ENCODE results near the gene NDRG3.

NDRG3 gene

DNA sequence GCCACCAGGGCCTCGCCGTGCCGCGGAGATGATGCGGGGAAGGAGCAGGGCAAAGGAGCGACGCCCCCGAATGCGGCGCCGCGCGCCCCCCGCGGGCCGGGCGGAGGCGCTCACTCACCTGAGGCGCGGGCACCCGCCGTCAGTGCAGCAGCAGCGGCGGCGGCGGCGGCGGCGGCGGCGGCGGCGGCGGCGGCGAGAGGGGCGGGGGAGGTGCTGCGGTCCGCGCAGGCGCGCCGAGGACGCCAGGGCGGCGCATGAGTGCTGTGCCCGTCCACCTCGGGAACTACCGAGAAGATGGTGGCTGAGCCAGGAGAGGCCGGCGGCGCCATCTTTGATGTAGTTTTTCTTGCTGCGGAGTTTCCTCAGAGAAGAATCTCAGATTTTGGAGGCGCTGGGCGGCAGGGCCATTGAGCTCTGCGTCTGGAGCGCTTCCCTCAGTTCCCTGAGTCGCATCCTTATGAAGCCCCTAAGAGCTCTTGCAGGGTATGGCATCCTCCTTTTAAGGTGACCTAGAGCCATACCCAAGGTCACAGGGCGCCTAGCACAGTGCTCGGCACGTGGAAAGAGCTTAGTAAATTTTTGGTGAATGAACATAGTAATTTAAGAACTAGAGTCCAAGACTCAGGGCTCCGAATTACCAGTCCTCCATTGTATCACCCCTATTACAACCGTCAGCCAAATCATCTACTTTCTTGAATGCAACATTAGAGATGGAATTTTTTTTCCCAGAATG is at the start of gene NDRG3:
TSS of gene NDRG3 (minus strand) at position 164 of the 733 bp plus-strand sequence. CDS start 24,355 bp downstream, outside the sequence.
- DNase-seq (ENCODE audit: low spot score) = peak; percentile 100

DNA sequence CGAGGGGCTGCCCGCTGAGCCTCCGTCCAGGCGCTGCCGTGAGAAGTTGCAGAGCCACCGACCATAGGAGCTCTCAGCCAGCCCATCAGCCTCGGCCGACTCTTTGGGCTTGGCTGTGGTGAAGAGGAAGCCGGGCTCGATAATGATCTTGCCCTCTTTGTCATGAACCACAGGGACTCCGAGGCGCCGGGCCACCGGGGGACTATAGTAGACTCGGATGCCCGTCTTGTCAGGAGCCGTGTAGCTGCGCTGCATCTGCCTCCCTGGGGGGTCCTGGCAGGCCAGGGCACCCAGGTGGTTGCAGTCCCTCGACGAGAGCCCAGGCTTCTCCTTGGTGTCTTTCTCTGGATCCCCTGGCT is 48.2 kb upstream of the NDRG3 start:
- DNase-seq (ENCODE audit: low spot score) = no peak

DNA sequence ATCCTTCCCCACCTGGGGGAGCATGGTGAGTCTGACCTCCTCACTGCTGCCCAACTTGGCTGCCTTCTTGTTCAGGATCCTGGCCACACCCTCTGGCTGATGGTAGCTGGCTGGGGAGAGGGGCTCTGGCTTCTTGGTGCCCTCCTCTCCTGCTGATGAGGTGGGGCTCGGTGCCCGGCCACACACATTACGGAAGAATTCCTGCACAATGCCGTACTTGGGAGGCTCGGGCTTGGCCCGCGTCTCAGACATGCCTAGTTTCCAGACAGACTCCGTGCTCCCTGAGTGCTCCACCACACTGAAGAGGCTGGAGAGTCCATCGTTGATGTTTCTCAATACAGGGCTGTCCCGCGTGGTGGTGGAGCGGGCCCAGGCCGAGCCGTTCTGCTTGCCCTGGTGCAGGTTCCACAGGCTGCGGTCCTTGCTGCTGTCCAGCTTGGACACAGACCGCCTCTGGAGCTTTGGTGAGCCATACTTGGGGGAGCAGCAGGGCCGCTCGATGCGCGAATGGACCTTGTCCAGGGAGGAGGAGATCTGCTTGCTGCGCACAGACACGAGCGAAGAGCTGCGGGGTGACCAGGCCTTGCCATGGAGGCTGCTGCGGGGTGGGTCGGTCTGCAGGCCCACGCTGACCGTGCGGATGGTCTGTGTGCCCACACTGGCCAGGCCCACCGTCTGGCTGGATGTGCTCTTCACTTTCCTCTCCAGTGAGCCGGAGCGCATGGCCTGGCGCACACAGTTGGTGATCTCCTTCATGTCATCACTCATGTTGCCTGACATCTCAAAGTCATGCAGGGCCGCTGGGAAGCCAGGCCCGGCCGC is 47.6 kb upstream of the NDRG3 start:
- DNase-seq (ENCODE audit: low spot score) = no peak

DNA sequence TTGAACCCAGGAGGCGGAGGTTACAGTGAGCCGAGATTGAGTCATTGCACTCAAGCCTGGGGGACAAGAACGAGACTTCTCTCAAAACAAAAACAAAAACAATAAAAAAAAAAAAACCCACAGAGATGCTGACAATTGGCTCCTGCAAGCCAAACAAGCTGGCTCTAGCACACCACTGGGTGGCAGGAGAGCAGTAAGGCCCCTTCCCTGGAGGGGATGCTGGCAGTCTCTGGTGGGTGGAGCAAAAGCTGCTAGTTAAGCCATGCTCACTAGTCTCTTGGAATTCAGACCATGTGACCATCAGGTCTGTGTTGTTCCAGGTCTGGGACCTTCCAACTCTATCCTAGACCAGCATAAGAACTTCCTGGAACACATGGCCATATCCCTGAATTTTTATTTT is 46.5 kb upstream of the NDRG3 start:
- peak; percentile 64 for DNase-seq (ENCODE audit: low spot score)

DNA sequence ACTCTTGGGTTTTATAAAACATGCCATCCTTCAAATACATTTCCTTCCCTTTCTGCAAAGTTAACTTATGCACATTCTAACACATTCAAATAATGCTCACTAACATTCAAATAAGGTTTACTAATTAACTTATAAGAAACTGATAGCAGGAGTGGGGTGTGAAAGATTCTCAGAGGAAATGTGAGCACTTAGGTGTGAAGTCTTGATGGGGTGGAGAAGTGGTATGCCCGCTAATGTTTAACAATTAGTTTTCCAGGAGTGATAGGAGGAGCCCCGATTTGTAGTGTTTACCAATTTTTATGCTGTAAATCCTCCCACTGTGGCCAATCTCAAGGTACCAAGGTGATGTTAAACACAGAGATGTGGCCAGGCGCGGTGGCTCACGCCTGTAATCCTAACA is 46.0 kb upstream of the NDRG3 start:
- no peak for DNase-seq (ENCODE audit: low spot score)

DNA sequence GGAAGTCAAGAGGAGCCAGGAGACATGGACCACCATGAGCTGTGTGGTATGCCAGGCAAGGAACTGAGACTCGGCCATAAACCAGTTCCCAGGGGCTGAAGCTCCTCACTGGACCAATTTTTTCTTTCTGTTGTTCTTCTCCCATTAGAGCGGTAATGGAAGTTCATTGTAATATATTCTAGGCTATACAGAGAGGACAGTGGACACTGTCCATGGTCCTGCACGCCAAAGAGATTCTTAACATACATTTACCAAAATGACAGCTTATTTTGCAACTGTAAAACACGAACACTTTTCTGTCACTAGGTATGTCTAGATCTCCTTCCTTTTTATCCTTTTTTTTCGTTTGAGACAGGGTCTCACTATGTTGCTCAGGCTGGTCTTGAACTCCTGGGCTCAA is 40.8 kb upstream of the NDRG3 start:
- no peak for DNase-seq (ENCODE audit: low spot score)

DNA sequence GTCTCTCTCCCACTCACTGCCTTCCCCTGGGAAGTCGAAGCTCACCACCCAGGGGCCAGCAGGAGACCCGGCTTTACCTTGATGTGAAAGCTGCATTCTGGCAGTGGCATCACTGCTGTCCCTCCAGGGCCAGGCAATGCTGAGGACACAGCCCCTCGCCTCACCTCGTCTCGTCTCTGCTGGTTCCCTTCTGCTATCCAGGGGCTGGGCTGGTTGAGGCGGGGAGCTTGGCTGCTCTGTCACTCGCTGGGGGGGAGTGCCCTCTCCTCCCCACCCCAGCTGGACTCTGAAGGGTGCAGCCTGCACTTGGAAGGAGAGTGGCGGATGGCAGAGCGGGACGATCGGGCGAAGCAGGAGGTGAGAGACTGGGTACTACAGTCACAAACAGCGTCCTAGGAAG is 40.4 kb upstream of the NDRG3 start:
- no peak for DNase-seq (ENCODE audit: low spot score)

DNA sequence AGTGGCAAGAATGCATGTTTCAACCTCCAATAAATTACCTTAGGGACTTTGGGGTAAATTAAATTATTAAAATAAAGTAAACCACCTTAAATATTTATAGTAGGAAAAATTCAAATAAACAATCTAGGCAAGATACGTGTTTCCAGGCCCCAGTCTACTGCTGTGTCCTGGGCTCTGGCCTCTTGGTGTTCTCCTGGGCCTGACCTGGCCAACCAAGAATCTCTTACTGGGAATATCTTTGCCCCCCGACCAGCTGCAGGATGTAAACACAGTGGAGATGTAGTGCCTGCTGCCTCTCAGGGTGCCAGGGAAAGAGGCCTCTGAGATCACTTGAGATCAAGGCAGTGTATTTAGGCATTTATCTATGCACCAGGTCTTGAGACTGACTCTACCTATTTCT is 39.4 kb upstream of the NDRG3 start:
- no peak for DNase-seq (ENCODE audit: low spot score)

DNA sequence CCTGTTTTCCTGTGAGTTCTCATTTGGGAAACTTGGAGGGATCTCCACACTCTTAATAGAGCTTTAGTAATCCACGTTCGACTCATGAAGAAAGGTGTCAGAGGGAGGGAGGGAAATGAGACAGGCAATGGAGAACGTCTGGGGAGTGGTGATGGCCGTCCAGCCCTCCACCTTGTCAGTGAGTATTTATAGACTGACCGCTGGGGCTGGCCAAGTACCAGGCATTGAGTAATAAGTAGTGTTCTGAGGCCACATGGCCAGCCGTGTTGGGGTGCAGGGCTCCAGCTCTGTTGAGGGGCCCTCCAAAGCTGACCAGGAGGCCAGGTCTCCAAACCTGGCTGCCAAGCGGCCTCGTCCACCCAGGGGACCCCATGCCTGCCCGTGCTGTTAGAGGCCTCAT is 39.0 kb upstream of the NDRG3 start:
- DNase-seq (ENCODE audit: low spot score) = peak; percentile 60

DNA sequence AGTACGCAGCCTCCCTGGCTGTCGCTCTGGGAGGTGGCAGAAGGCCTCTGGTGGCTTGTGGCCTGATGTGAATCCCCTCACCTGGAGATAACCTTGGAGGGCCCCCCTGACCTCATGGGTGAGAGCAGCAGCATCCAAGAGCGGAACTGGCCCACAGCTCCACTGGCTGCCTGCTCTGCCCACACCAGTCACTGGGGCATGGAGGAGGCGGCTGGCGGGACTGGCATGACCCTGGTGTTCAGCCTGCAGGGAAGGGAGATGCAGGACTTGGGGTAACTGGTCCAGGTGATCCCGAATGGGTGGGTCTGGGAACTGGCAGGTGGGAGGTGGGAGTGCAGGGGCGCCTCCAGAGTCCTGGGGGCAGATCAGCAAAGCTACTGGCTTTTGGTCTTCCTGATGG is 38.2 kb upstream of the NDRG3 start:
- no peak for DNase-seq (ENCODE audit: low spot score)

DNA sequence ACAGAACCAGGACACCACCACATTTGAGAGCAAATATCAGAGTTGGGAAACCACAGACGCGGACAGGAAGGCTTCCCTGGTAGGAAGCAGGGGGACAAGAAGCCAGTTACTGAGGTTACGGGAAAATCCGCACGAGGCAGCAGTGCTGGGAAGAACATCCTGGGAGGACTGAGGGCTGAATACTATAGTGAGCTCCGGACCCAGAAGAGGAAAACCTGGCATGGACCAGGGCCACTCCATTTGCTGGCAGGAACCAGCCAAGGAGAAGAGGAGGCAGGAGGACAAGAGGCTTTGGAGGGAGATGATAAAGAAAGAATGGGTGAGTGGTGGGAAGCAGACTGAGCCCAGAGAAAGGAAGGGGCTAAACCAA is 33.8 kb upstream of the NDRG3 start:
- DNase-seq (ENCODE audit: low spot score) = no peak

DNA sequence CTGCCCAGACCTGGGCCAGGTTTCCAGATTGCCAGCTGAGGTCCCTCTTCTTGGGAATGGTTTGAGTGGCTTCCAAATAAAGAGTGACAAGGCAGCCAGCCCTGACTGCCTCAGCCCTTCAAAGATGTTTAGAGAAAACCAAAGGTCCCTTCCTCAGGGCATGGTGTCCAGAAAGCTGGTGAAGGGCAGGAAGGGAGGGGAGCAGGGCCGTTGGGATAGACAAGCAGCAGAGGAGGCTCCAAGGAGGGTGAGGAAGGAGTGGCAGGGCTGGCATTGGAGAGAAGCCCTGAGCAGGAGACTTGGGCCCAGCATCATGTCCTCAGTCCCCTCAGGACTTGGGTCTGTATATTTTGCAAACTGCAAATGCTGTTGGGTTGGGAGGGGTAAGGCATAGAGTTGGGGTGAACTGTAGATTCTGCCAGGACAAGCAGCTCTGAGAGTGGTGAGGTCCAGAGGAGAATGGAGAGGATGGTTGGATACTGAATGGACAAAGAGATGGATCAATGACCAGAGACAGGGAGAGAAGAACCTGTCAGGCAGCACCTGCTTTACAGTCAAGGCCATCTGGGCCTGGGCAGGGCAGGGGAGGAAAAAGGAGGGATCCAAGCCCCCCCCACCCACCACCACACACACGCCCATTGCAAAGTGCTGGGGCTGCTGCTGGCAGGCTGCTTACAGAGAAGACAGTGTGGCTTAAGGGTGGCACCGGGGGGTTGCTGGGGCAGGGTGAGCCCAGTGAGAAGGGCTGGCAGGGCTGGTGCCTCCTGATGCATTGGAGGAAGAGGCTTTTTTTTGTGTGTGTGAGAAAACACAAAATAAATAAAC is 33.2 kb upstream of the NDRG3 start:
- no peak for DNase-seq (ENCODE audit: low spot score)

DNA sequence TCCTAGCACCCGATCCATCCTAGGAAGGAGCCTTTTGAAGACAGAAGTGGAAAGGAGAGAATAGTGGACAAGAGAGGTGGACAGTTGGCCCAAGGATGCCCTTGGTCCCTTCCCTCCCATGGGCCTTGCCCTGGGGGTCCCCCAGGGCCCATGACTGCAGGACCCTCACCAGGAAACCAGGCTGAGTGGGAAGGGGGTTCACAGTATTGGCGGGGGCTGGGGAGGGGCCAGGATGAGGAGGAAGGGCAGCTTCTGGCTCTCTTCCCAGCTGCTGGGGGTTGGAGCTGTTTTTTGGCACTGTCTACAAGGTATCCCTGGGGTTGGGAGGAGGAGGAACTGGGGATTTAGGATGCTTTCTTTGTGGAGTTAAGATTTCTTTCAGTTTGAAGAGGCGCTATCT is 31.7 kb upstream of the NDRG3 start:
- DNase-seq (ENCODE audit: low spot score) = no peak

DNA sequence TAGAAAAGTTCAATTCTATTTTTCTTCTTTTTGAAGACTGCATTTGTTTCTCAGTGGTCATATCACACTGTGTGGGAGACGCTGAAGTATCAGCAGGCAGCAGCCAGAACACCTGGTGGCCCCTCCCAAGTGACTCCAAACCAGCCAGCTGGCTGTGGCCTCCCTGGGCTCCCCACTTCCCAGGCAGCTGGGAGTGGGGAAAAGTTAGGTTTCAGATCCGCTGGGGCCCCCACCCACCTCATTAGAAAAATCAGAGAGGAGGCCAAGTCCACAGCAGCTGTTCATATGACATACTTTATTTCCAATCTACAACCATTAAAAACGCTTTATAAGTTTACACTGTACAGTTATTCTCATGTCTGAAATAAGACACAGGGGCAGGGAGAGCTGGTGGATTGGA is 31.3 kb upstream of the NDRG3 start:
- no peak for DNase-seq (ENCODE audit: low spot score)

DNA sequence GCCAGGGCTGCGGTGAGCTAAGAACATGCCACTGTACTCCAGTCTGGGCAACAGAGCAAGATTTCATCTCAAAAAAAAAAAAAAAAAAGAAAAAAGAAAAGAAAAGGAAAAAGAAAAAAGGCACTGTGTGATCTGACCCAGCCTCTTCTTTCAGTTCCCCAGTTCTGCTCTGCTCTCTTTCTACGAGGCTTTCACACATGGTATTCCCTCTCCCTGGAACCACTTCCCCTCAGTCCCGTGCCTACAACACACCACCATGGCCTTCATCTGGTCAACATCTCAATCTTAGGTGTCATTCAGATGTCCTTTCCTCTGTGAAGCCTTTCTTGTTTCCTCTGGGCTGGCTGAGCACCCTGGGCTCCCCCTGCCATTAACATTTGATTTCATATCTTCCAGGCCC is 29.9 kb upstream of the NDRG3 start:
- DNase-seq (ENCODE audit: low spot score) = no peak

DNA sequence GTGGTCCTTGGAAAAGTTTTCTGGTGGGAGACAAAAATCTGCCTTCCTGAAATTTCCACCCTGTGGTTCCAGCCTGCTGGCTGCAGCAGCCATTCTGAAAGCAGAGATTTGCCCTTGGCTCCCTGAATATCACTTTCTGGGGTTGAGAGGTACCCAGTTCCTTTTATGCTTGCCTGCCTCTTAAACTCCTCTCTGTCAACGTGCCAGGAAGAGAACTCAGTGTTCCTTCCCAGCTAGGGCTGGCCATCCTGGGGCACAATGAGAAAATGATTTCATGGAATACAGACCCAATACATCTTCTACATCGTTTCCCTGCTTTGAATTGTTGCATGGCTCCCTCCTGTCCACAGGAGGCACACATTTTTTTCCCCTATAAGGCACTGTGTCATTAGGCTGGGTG is 29.3 kb upstream of the NDRG3 start:
- DNase-seq (ENCODE audit: low spot score) = no peak

DNA sequence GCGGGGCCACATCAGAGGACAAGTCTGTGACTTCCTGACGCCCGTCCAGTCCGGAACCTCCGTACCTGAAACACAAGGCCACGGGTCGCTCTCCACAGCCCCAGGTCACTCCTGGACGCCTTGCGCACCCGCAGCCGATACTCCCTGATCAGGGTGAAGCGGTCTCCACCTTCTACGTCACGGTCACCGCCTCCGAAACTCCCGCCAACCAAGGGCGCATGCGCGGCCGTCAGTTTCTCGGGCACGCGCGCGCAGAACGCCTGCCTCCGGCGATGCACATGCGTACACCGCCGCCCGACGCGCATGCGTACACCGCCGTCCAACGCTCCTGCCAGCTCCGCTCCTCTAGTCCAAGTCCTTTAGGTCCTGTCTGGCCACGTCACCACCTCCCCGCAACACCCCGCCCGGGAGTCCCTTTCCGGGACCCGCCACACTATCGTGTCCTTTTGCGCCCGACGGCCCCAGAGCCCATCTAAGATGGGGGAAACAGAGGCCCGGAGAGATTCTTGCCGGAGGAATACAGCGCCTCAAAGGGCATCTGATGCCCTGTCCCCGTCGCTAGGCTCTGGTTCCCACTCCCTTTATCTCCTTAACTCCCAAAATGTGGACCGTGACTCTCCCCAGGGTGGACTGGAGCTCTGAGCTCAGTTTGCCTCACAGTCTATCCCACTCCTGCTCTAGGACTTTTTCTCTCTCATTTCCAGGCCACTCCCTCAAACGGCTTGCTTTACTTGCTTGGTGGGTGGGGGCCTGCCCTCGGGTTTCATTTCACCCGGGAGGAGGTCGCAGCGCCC is 27.9 kb upstream of the NDRG3 start, which contains the start of gene DSN1:
TSS of gene DSN1 (minus strand) at position 167 of the 794 bp plus-strand sequence. CDS start 2,305 bp downstream, outside the sequence.
- DNase-seq (ENCODE audit: low spot score) = peak; percentile 100

DNA sequence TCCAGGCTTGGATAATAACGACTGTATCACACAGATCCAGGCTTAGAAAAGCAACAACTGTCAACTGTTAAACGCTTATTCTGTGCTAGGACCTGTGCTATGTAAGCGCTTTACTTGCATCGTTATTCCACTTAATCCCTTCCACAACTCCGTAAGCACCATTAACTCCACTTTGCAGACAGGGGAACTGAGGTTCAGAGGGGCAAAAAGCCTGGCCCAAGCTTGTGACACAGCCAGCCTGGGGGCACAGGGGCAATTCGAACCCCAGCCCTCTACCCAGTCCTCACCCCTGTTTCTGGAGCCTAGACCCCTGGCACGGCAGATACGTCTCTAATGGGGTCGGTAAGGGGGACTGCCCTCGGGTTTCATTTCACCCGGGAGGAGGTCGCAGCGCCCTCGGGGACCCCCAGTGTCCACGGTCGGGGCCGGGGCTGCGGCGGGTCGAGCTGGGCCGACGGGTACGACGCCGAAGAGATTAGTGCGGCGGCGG is 27.3 kb upstream of the NDRG3 start:
- no peak for DNase-seq (ENCODE audit: low spot score)

DNA sequence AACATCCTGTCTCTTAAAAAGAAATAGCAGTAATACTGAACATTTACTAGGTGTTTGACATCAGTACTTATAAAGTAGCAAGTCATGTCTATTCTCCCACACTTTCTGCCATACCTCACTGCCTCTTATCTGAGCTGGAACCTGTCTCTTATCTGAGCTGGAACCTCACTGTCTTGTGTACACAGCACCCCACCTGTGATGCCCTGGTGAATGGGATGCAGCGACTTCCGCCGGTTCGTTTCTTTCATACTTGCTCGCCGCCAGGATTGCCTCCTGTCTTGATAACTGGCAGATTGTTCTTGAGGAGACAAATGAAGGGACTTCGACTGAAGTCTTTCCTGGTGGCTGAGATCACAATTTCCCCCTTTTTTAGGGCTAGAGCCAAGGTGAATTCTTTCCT is 24.8 kb upstream of the NDRG3 start:
- DNase-seq (ENCODE audit: low spot score) = no peak

DNA sequence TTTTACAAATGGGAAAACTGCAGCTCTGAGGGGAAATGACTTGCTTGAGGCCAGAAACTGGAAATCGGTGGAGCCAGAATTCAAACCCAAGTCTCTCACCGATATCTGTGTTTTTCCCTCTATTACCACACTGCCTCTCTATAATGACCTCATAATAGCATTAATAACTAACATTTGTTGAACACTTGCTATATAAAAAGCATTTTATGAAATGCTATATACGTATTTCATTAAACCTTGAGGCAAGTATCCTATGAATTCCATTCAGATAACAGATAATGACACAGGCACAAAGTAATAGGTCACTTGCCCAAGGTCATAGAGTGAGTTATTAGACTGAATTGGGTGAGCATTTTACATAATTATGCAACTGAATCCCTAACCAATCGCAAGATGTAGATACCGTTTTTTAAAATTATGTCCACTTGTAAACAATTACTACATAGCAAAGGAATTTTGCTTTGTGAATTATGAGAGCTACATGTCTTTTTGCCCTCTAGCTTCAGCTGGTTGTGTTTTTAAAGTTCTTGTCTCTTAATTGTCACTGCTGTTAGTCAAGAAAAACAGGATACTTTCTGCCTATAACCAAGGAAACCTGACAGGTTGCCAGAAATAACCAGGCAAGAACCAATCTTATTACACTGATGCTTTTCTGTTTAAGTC is 23.0 kb upstream of the NDRG3 start:
- DNase-seq (ENCODE audit: low spot score) = peak; percentile 34

DNA sequence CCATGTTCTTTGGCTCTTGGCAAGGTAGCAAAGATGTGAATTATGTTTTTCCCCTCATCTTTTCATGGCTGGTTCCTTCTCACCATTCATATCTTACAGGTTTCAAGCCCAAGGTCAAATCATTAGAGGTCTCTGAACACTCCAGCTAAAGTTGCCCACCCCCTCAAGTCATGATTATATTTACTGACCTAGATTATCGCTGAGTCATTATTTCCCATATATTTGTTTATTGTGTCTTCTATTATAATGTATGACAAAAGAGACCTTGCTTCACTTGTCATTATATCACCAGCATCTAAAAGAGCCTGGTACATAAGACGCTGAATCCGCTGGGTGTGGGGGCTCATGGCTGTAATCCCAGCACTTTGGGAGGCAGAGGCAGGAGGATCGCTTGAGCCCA is 15.2 kb upstream of the NDRG3 start:
- DNase-seq (ENCODE audit: low spot score) = no peak

All from AG20443 (cell line).